Measurements from ENCODE around the gene KCTD14.
"Not testable (repeated sequence)": the region's sequence is repeated elsewhere in the genome, so short reads cannot be mapped to it uniquely, and the experiment has no call there.

KCTD14 gene

GRCh38 chr11:78022397-78023396, at the start of gene KCTD14:
KCTD14 (minus strand) TSS chr11:78023276; CDS start chr11:78023249, 27 bp downstream.
- no peak for DNase-seq
- intact Hi-C loops (cut with DNase I): no loop called here

GRCh38 chr11:78072455-78072854, 49.4 kb upstream of the KCTD14 start:
- DNase-seq: no peak
- intact Hi-C loops (cut with DNase I): no loop called here

GRCh38 chr11:78071717-78072116, 48.6 kb upstream of the KCTD14 start:
- no peak for DNase-seq
- intact Hi-C loops (cut with DNase I): no loop called here

GRCh38 chr11:78070621-78071020, 47.5 kb upstream of the KCTD14 start:
- intact Hi-C loops (cut with DNase I): no loop called here
- no peak for DNase-seq

GRCh38 chr11:78069465-78069864, 46.4 kb upstream of the KCTD14 start:
- DNase-seq: no peak
- intact Hi-C loops (cut with DNase I): no loop called here

- intact Hi-C loops (cut with DNase I): no loop called here
- DNase-seq: no peak
These were observed 44.6 kb upstream of the KCTD14 start for GRCh38 chr11:78067704-78068103.

GRCh38 chr11:78066471-78066870, 43.4 kb upstream of the KCTD14 start:
- intact Hi-C loops (cut with DNase I): no loop called here
- no peak for DNase-seq

GRCh38 chr11:78065203-78065602, 42.1 kb upstream of the KCTD14 start:
- intact Hi-C loops (cut with DNase I): no loop called here
- no peak for DNase-seq

- no peak for DNase-seq
- intact Hi-C loops (cut with DNase I): no loop called here
These were observed 40.5 kb upstream of the KCTD14 start, which contains the start of gene THRSP for GRCh38 chr11:78063440-78064181. THRSP (plus strand) TSS chr11:78063861; CDS start chr11:78063882, 21 bp downstream.

GRCh38 chr11:78062671-78063070, 39.6 kb upstream of the KCTD14 start:
- intact Hi-C loops (cut with DNase I): no loop called here
- no peak for DNase-seq

- peak; percentile 31 to 96 (median 79) for DNase-seq
- intact Hi-C loops (cut with DNase I): no loop called here
These were observed 38.8 kb upstream of the KCTD14 start for GRCh38 chr11:78061921-78062311.

GRCh38 chr11:78061088-78061920, 38.2 kb upstream of the KCTD14 start:
- DNase-seq: peak in 1 of 42 donors; percentile 13
- intact Hi-C loops (cut with DNase I): no loop called here

GRCh38 chr11:78060533-78060932, 37.5 kb upstream of the KCTD14 start:
- DNase-seq: no peak
- intact Hi-C loops (cut with DNase I): no loop called here

- intact Hi-C loops (cut with DNase I); DNase-seq: not testable (repeated sequence)
These were observed 36.8 kb upstream of the KCTD14 start for GRCh38 chr11:78059749-78060328.

GRCh38 chr11:78057462-78058055, 34.5 kb upstream of the KCTD14 start:
- no peak for DNase-seq
- intact Hi-C loops (cut with DNase I): no loop called here

GRCh38 chr11:78056093-78056492, 33.0 kb upstream of the KCTD14 start:
- intact Hi-C loops (cut with DNase I): no loop called here
- no peak for DNase-seq

- DNase-seq: no peak
- intact Hi-C loops (cut with DNase I): no loop called here
These were observed 31.9 kb upstream of the KCTD14 start for GRCh38 chr11:78054971-78055370.

Measured in head of caudate nucleus (tissue), 42 donors.